HepG2 (cell line): Measurements from ENCODE around the gene GPR25. TPM values are rescaled to one million over a fixed set of nuclear protein-coding genes. Genes with fewer than 3 reads are reported as not detected.

ENCODE experiments used
- ATAC-seq: fragments of 200-7000 bp; cut with Tn5 transposase; 3 replicates; pipeline ENCODE4 v1.9.1; 2020; ENCODE audit warnings: mild to moderate bottlenecking, moderate library complexity
- BruUV-seq: library from RNA; stranded (reverse); fragments of 400-500 nt; replicated peaks from 2 replicates; lab custom pipeline; 2021; lab: Mats Ljungman, UMichigan
- CTCF ChIA-PET: fragments of 300-600 bp; formaldehyde crosslinking; extraction: SDS; loops from one replicate; lab custom pipeline; 2021; ENCODE audit warnings: low total read pairs, inconsistent platforms, low intra/inter-chr PET ratio; lab: Yijun Ruan, JAX
- POLR2A ChIA-PET: fragments of 350-600 bp; sonication (Branson Sonifier 250); formaldehyde crosslinking; loops from one replicate; lab custom pipeline; 2020; ENCODE audit warnings: antibody characterized with exemption, inconsistent platforms; lab: Yijun Ruan, JAX
- DNase-seq: peaks from one replicate; pipeline ENCODE4 v3.0.0-alpha.2; 2015; ENCODE audit warnings: low spot score
- FAIRE-seq: peaks from 3 replicates; lab custom pipeline; 2011; peaks lifted over from hg19 to GRCh38; lab: Jason Lieb, UNC
- H2AFZ ChIP-seq: one replicate; pipeline ENCODE4 v1.6.1; 2011; ENCODE audit warnings: low read length, inconsistent platforms
- H3K27ac ChIP-seq: fragments of 300-600 bp; 3 replicates; pipeline ENCODE4 v1.8.0; 2011; ENCODE audit warnings: mixed run types, mild to moderate bottlenecking, mixed read lengths, low read length, inconsistent platforms; ENCODE audit not compliant: insufficient read depth; ENCODE audit errors: extremely low read length
- H3K27me3 ChIP-seq, 2 experiments: fragments of 200-600 bp in 1 of 2; 2 replicates in 1 of 2; 3 replicates in 1 of 2; pipeline versions ENCODE4 v1.6.0 to v1.8.0; 2011; ENCODE audit warnings: low read length in 2 of 2, mild to moderate bottlenecking in 2 of 2, moderate library complexity in 2 of 2, inconsistent platforms in 1 of 2; ENCODE audit not compliant: insufficient read depth in 2 of 2, control insufficient read depth in 1 of 2
- H3K36me3 ChIP-seq, 2 experiments: fragments of 200-600 bp in 1 of 2; replicated peaks in 1 of 2; 2 replicates in 1 of 2; 3 replicates in 1 of 2; pipeline versions ENCODE4 v1.5.1 to v1.8.0; 2011; ENCODE audit warnings: low read length in 2 of 2, inconsistent platforms in 1 of 2; ENCODE audit not compliant: insufficient read depth in 2 of 2, control insufficient read depth in 1 of 2
- H3K4me1 ChIP-seq: 2 replicates; pipeline ENCODE4 v1.5.1; 2012; ENCODE audit warnings: low read length, inconsistent platforms; ENCODE audit not compliant: insufficient read depth
- H3K4me2 ChIP-seq: 2 replicates; pipeline ENCODE4 v1.6.0; 2011; ENCODE audit warnings: low read depth, low read length, inconsistent platforms
- H3K4me3 ChIP-seq, 3 experiments: fragments of 200-600 bp in 1 of 3; sonication (generic), shearing (Covaris generic) in 1 of 3; replicated peaks in 1 of 3; 2 replicates each; pipeline ENCODE4 v1.5.1; 2011 to 2016; ENCODE audit warnings: low read length in 3 of 3, inconsistent platforms in 2 of 3, low read depth in 2 of 3, mild to moderate bottlenecking in 2 of 3, control low read depth in 1 of 3, mixed read lengths in 1 of 3; ENCODE audit not compliant: insufficient read depth in 1 of 3
- H3K79me2 ChIP-seq: one replicate; pipeline ENCODE4 v1.6.1; 2011; ENCODE audit warnings: low read length, inconsistent platforms; ENCODE audit not compliant: insufficient read depth
- H3K9ac ChIP-seq: 2 replicates; pipeline ENCODE4 v1.6.0; 2011; ENCODE audit warnings: mild to moderate bottlenecking, low read depth, low read length, inconsistent platforms; ENCODE audit not compliant: insufficient read depth
- H3K9me3 ChIP-seq: 2 replicates; pipeline ENCODE4 v1.5.1; 2012; ENCODE audit warnings: mild to moderate bottlenecking, low read length
- H4K20me1 ChIP-seq: 2 replicates; pipeline ENCODE4 v1.6.0; 2011; ENCODE audit warnings: inconsistent platforms, mild to moderate bottlenecking, low read length, moderate library complexity; ENCODE audit not compliant: insufficient read depth
- ATF1 ChIP-seq: IDR thresholded peaks from 2 replicates; pipeline ENCODE4 v1.6.1; 2016; ENCODE audit warnings: mild to moderate bottlenecking, control low read depth
- ATF6 ChIP-seq: sonication (generic); formaldehyde crosslinking; conservative IDR thresholded peaks from 2 replicates; pipeline ENCODE4 v1.4.0; 2020; ENCODE audit warnings: missing genetic modification reagents
- E2F2 ChIP-seq: sonication (generic); formaldehyde crosslinking; IDR thresholded peaks from 2 replicates; pipeline ENCODE4 v1.4.0; 2020; ENCODE audit warnings: missing genetic modification reagents, borderline replicate concordance
- ESRRA ChIP-seq: sonication (generic); formaldehyde crosslinking; IDR thresholded peaks from 2 replicates; pipeline ENCODE4 v1.5.1; 2020; ENCODE audit warnings: mild to moderate bottlenecking, low read depth, missing genetic modification reagents
- HCFC1 ChIP-seq: fragments of 150-350 bp; IDR thresholded peaks from 2 replicates; pipeline ENCODE4 v1.6.1; 2014; ENCODE audit warnings: low read depth, low read length
- IRX3 ChIP-seq: sonication (generic); formaldehyde crosslinking; IDR thresholded peaks from 2 replicates; pipeline ENCODE4 v1.8.1; 2023; ENCODE audit warnings: mild to moderate bottlenecking, low read depth, missing genetic modification reagents, borderline replicate concordance
- ISL2 ChIP-seq: sonication (generic); formaldehyde crosslinking; IDR thresholded peaks from 2 replicates; pipeline ENCODE4 v1.5.0; 2020; ENCODE audit warnings: missing genetic modification reagents
- MTF1 ChIP-seq: sonication (generic); formaldehyde crosslinking; IDR thresholded peaks from 2 replicates; pipeline ENCODE4 v1.5.0; 2020; ENCODE audit warnings: missing genetic modification reagents
- PITX1 ChIP-seq: sonication (generic); formaldehyde crosslinking; IDR thresholded peaks from 2 replicates; pipeline ENCODE4 v1.5.1; 2020; ENCODE audit warnings: mild to moderate bottlenecking, missing genetic modification reagents
- RFX3 ChIP-seq: IDR thresholded peaks from 2 replicates; pipeline ENCODE4 v1.6.1; 2016; ENCODE audit warnings: missing biosample characterization, missing genetic modification reagents
- SIX4 ChIP-seq: sonication (generic); formaldehyde crosslinking; IDR thresholded peaks from 2 replicates; pipeline ENCODE4 v1.4.0; 2020; ENCODE audit warnings: missing genetic modification reagents
- ZFP91 ChIP-seq: sonication (generic); formaldehyde crosslinking; IDR thresholded peaks from 2 replicates; pipeline ENCODE4 v1.9.0; 2022; ENCODE audit warnings: missing genetic modification reagents, mild to moderate bottlenecking, borderline replicate concordance
- ZNF24 ChIP-seq: fragments of 450-650 bp; IDR thresholded peaks from 2 replicates; pipeline ENCODE4 v1.6.1; 2017; ENCODE audit warnings: antibody characterized with exemption, mild to moderate bottlenecking
- ZNF335 ChIP-seq: sonication (generic); formaldehyde crosslinking; IDR thresholded peaks from 2 replicates; pipeline ENCODE4 v1.4.0; 2020; ENCODE audit warnings: missing genetic modification reagents
- ZNF572 ChIP-seq: sonication (generic); formaldehyde crosslinking; IDR thresholded peaks from 2 replicates; pipeline ENCODE4 v1.5.1; 2020; ENCODE audit warnings: mild to moderate bottlenecking, missing genetic modification reagents
- ZNF605 ChIP-seq: sonication (generic); formaldehyde crosslinking; IDR thresholded peaks from 2 replicates; pipeline ENCODE4 v1.8.0; 2022; ENCODE audit warnings: mild to moderate bottlenecking, missing genetic modification reagents
- ZNF878 ChIP-seq: sonication (generic); formaldehyde crosslinking; IDR thresholded peaks from 2 replicates; pipeline ENCODE4 v1.8.1; 2023; ENCODE audit warnings: mild to moderate bottlenecking, missing genetic modification reagents, moderate library complexity
- WGBS: methylation state at CpG from one replicate; pipeline ENCODE4 v1.1.6; 2017; ENCODE audit warnings: low lambda C conversion rate; 5-methylcytosine and 5-hydroxymethylcytosine counted together
- in situ Hi-C: cut with HindIII; loops from 2 replicates; pipeline ENCODE4 v1.10.0; 2017; ENCODE audit warnings: low pct_unique_long_range_greater_than_20kb; ENCODE audit not compliant: extremely low pct_ligation_motif_present
- intact Hi-C: fragments of 100-400 bp; cut with micrococcal nuclease; formaldehyde crosslinking; loops from one replicate; pipeline ENCODE4 v1.10.0; 2022; ENCODE audit not compliant: unreplicated experiment
- polyA plus RNA-seq, 8 experiments: library from polyadenylated mRNA; depleted of rRNA in 3 of 8; stranded (reverse) in 7 of 8; unstranded in 1 of 8; fragments of >200 nt; fragmentation: Illumina TruSeq in 4 of 8; extraction: Trizol in 4 of 8; gene quantifications; 2 replicates each; pipeline versions ENCODE4 v1.2.1 to v1.2.3, GENCODE V29; 2011 to 2016; ENCODE audit warnings: low read depth in 4 of 8, missing spikeins in 1 of 8, mixed read lengths in 1 of 8; ENCODE audit not compliant: insufficient read depth in 1 of 8
- total RNA-seq, 5 experiments: library from RNA; depleted of rRNA; stranded (reverse); fragments of >200 nt; fragmentation: Illumina TruSeq; extraction: Trizol; gene quantifications; 2 replicates each; pipeline ENCODE4 v1.2.3, GENCODE V29; 2016; ENCODE audit warnings: low read depth in 1 of 5
- TF ChIP-seq, protein P1 (sequence below): sonication (generic); formaldehyde crosslinking; IDR thresholded peaks from 2 replicates; pipeline ENCODE4 v1.5.0; 2020; ENCODE audit warnings: mild to moderate bottlenecking, missing genetic modification reagents

The GPR25 gene
- total and polyA plus RNA-seq, 2 of the 13 experiments (the other 11 are each of a cell fraction or from before 2014, with no cell fraction given), result not detected

- no peak overlapping the region for H3K4me3 ChIP-seq
- H3K27ac ChIP-seq, result no peak overlapping the region
- peaks cover 12 to 32% of the 10 kb centered on the region in 2 experiments; a peak in 4 of 5 replicates for H3K36me3 ChIP-seq
- no peaks in the 10 kb centered on the region for H3K79me2 ChIP-seq
- peak; percentile 8 for FAIRE-seq
- ChIA-PET CTCF (no interaction called here), POLR2A (interaction anchor here (1.3 kb wide), 1 partner anchor 14 kb away, joined by 4 read pairs; no protein-coding TSS in a partner anchor)
- no peak for DNase-seq
- H3K4me2 ChIP-seq, result no peak overlapping the region
- no peak overlapping the region for H3K9ac ChIP-seq
- intact Hi-C loops (no loop called here), in situ Hi-C loops (no loop called here)
- H3K27me3 ChIP-seq, result no peaks in the 10 kb centered on the region
- H2AFZ ChIP-seq, result no peak overlapping the region
- H3K4me1 ChIP-seq, result peaks cover 45% of the 10 kb centered on the region
- no peak for ATAC-seq
- H3K9me3 ChIP-seq, result no peaks in the 10 kb centered on the region
- H4K20me1 ChIP-seq, result no peaks in the 10 kb centered on the region
- no TSS peak for BruUV-seq
- 84% methylated on average over 4 of the region's 4 CpGs for WGBS
- TF ChIP-seq ATF6 (CRISPR knock-in tag), result no peak
- no peak for TF ChIP-seq ZNF878
- TF ChIP-seq PITX1, result no peak
- TF ChIP-seq ZNF605 (CRISPR knock-in tag), result no peak
- no peak for TF ChIP-seq ZNF572 (CRISPR knock-in tag)
- TF ChIP-seq SIX4, result no peak
- no peak for TF ChIP-seq IRX3 (CRISPR knock-in tag)
- no peak for TF ChIP-seq ISL2
- no peak for TF ChIP-seq ZNF24
- TF ChIP-seq ESRRA (CRISPR knock-in tag), result no peak
- TF ChIP-seq, protein P1, sequence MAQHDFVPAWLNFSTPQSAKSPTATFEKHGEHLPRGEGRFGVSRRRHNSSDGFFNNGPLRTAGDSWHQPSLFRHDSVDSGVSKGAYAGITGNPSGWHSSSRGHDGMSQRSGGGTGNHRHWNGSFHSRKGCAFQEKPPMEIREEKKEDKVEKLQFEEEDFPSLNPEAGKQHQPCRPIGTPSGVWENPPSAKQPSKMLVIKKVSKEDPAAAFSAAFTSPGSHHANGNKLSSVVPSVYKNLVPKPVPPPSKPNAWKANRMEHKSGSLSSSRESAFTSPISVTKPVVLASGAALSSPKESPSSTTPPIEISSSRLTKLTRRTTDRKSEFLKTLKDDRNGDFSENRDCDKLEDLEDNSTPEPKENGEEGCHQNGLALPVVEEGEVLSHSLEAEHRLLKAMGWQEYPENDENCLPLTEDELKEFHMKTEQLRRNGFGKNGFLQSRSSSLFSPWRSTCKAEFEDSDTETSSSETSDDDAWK (CRISPR knock-in tag), result no peak
- no peak for TF ChIP-seq ATF1 (CRISPR knock-in tag)
- TF ChIP-seq E2F2, result no peak
- no peak for TF ChIP-seq RFX3
- no peak for TF ChIP-seq HCFC1
- no peak for TF ChIP-seq MTF1
- TF ChIP-seq ZFP91, result no peak
- TF ChIP-seq ZNF335 (CRISPR knock-in tag), result no peak
Measured at GRCh38 chr1:200909757-200910239, 37.0 kb downstream of the GPR25 start.
